ENCODE data around the gene SH3PXD2B. TPM values are rescaled to one million over a fixed set of nuclear protein-coding genes. Genes with fewer than 3 reads are reported as not detected.

SH3PXD2B gene
- total RNA-seq, 1 experiment from 2014 or later: 64.1 TPM

DNA sequence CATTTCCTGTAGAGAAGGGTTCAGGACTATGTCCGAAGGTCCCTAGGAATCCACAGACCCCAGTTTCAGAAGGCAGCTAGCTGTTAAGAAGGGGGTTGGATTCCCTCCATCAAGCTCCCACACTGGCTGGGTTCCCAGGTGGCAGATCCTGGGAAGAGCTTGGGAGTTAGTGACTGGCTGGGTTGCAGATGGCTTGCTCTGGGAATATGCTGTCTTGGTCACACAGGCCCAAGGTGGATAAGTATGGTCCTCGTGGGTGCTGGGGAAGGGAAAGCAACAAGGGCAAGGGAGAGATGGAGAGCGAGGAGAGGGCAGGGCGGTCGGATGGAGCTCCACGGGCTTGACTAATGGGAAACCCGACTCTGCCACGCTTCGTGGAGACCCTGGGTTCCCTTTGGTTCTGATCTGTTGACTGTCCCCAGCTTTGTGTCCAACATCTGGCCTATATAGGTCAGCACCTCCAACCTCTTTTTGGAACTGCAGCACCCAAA, 17.4 kb downstream of the SH3PXD2B start:
- Mint-ChIP-seq H3K27me3 (ENCODE audit: low read depth) (no peaks in the 10 kb centered on the region), H3K4me1 (no peaks in the 10 kb centered on the region), H3K27ac (no peak overlapping the region), H3K4me3 (no peak overlapping the region), H3K36me3 (no peaks in the 10 kb centered on the region), H3K9me3 (no peaks in the 10 kb centered on the region)
- DNase-seq (ENCODE audit: low spot score) (no peak), ATAC-seq (no peak)
- POLR2A ChIA-PET: interaction anchor here (0.5 kb wide), 1 partner anchor 21 kb away, joined by 3 read pairs; no protein-coding TSS in a partner anchor
- no peak for TF ChIP-seq FOXP1 (CRISPR knock-in tag; IDR thresholded peaks at IDR 0.05; ENCODE audit: borderline replicate concordance)
- CTCF ChIA-PET: interaction anchor here (8.9 kb wide), 1 partner anchor 14 kb away, joined by 97 read pairs; no protein-coding TSS in a partner anchor

DNA sequence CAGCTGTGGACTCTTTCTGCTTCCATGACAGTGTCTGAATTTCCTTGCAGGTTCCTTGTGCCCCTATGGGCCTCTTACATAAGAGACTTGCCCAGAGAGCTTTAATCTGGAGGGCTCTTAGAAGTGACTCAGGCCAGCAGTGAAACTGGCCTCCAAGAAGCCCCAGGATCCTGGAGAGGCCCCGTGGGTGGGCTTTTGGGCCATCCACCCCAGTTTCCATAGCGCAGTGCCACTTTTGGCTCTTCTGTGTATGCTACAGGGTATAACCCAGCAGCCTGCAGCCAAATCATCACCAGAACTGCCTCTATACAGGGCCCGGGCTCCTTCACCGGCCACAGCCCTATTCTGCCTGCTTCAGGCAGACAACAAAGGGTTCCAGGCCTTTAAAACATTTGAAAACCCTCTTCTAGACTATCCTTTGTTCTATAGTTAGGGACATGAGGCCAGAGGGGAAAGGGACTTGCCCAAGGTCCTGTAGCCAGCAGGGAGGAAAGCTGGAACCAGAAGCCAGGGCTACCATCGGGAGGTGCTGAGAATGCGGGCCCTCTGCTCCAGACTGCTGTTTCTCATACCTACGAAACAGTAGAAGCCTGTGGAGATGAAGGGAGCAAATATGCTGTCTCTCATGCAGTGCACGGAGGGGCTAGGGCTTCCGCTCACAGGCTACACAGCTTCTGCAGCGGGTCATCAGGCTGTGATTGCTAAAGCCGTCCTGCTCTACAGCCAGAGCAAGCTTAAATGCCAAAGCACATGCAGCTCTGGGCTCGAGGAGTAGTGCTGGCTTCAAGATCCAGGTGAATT, 18.0 kb downstream of the SH3PXD2B start:
- no peak for TF ChIP-seq ESRRA (CRISPR knock-in tag; IDR thresholded peaks at IDR 0.05; ENCODE audit: borderline replicate concordance)
- TF ChIP-seq RELA (CRISPR knock-in tag; IDR thresholded peaks at IDR 0.05; ENCODE audit: borderline replicate concordance): no peak
- ChIA-PET POLR2A (no interaction called here), CTCF (interaction anchor here (8.9 kb wide), 1 partner anchor 15 kb away, joined by 97 read pairs; no protein-coding TSS in a partner anchor)
- H3K27ac Mint-ChIP-seq: no peak overlapping the region
- H3K4me1 Mint-ChIP-seq: no peaks in the 10 kb centered on the region
- H3K4me3 Mint-ChIP-seq: no peak overlapping the region
- H3K36me3 Mint-ChIP-seq: no peaks in the 10 kb centered on the region
- ATAC-seq (no peak), DNase-seq (ENCODE audit: low spot score) (no peak)
- H3K27me3 Mint-ChIP-seq (ENCODE audit: low read depth): no peaks in the 10 kb centered on the region
- H3K9me3 Mint-ChIP-seq: no peaks in the 10 kb centered on the region

GRCh38 chr5:172435362-172436077, 18.8 kb downstream of the SH3PXD2B start:
- no peaks in the 10 kb centered on the region for H3K27me3 Mint-ChIP-seq (ENCODE audit: low read depth)
- CTCF ChIA-PET: interaction anchor here (0.6 to 8.9 kb wide), 2 partner anchors 16 to 577 kb away, joined by 3 to 97 read pairs; no protein-coding TSS in a partner anchor
- no peaks in the 10 kb centered on the region for H3K36me3 Mint-ChIP-seq

GRCh38 chr5:172434251-172434650, 20.1 kb downstream of the SH3PXD2B start:
- H3K36me3 Mint-ChIP-seq: no peaks in the 10 kb centered on the region
- POLR2A ChIA-PET: no interaction called here
- ATAC-seq (no peak), DNase-seq (ENCODE audit: low spot score) (no peak)
- H3K4me3 Mint-ChIP-seq: no peak overlapping the region
- CTCF ChIA-PET: interaction anchor here (0.8 to 8.9 kb wide), 2 partner anchors 17 to 28 kb away, joined by 4 to 97 read pairs; no protein-coding TSS in a partner anchor
- H3K4me1 Mint-ChIP-seq: no peaks in the 10 kb centered on the region
- TF ChIP-seq, protein P1, sequence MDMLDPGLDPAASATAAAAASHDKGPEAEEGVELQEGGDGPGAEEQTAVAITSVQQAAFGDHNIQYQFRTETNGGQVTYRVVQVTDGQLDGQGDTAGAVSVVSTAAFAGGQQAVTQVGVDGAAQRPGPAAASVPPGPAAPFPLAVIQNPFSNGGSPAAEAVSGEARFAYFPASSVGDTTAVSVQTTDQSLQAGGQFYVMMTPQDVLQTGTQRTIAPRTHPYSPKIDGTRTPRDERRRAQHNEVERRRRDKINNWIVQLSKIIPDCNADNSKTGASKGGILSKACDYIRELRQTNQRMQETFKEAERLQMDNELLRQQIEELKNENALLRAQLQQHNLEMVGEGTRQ (CRISPR knock-in tag; IDR thresholded peaks at IDR 0.05): no peak
- TF ChIP-seq NFYB (CRISPR knock-in tag; conservative IDR thresholded peaks at IDR 0.05; ENCODE audit: low read depth) (no peak), ZNF416 (CRISPR knock-in tag; IDR thresholded peaks at IDR 0.05) (no peak), EMX1 (CRISPR knock-in tag; IDR thresholded peaks at IDR 0.05) (no peak), TEAD1 (CRISPR knock-in tag; IDR thresholded peaks at IDR 0.05) (no peak), SMAD3 (CRISPR knock-in tag; IDR thresholded peaks at IDR 0.05; ENCODE audit: borderline replicate concordance) (no peak), ZNF423 (CRISPR knock-in tag; IDR thresholded peaks at IDR 0.05) (no peak), FOXK1 (CRISPR knock-in tag; IDR thresholded peaks at IDR 0.05) (no peak), JAZF1 (CRISPR knock-in tag; IDR thresholded peaks at IDR 0.05) (no peak), JUN (CRISPR knock-in tag; IDR thresholded peaks at IDR 0.05) (no peak), PRDM15 (CRISPR knock-in tag; IDR thresholded peaks at IDR 0.05) (no peak), GTF2I (CRISPR knock-in tag; conservative IDR thresholded peaks at IDR 0.05) (no peak)
- TF ChIP-seq, protein P2, sequence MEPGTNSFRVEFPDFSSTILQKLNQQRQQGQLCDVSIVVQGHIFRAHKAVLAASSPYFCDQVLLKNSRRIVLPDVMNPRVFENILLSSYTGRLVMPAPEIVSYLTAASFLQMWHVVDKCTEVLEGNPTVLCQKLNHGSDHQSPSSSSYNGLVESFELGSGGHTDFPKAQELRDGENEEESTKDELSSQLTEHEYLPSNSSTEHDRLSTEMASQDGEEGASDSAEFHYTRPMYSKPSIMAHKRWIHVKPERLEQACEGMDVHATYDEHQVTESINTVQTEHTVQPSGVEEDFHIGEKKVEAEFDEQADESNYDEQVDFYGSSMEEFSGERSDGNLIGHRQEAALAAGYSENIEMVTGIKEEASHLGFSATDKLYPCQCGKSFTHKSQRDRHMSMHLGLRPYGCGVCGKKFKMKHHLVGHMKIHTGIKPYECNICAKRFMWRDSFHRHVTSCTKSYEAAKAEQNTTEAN (CRISPR knock-in tag; IDR thresholded peaks at IDR 0.05): no peak
- TF ChIP-seq, protein P3, sequence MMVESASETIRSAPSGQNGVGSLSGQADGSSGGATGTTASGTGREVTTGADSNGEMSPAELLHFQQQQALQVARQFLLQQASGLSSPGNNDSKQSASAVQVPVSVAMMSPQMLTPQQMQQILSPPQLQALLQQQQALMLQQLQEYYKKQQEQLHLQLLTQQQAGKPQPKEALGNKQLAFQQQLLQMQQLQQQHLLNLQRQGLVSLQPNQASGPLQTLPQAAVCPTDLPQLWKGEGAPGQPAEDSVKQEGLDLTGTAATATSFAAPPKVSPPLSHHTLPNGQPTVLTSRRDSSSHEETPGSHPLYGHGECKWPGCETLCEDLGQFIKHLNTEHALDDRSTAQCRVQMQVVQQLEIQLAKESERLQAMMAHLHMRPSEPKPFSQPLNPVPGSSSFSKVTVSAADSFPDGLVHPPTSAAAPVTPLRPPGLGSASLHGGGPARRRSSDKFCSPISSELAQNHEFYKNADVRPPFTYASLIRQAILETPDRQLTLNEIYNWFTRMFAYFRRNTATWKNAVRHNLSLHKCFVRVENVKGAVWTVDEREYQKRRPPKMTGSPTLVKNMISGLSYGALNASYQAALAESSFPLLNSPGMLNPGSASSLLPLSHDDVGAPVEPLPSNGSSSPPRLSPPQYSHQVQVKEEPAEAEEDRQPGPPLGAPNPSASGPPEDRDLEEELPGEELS (CRISPR knock-in tag; IDR thresholded peaks at IDR 0.05): no peak
- TF ChIP-seq, protein P4, sequence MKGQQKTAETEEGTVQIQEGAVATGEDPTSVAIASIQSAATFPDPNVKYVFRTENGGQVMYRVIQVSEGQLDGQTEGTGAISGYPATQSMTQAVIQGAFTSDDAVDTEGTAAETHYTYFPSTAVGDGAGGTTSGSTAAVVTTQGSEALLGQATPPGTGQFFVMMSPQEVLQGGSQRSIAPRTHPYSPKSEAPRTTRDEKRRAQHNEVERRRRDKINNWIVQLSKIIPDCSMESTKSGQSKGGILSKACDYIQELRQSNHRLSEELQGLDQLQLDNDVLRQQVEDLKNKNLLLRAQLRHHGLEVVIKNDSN (CRISPR knock-in tag; IDR thresholded peaks at IDR 0.05): no peak
- no peaks in the 10 kb centered on the region for H3K9me3 Mint-ChIP-seq
- H3K27me3 Mint-ChIP-seq (ENCODE audit: low read depth): no peaks in the 10 kb centered on the region
- no peak overlapping the region for H3K27ac Mint-ChIP-seq

More at GRCh38 chr5:172435362-172436077, 18.8 kb downstream of the SH3PXD2B start:
- no peak for DNase-seq (ENCODE audit: low spot score)
- no peak overlapping the region for H3K27ac Mint-ChIP-seq
- no peaks in the 10 kb centered on the region for H3K4me1 Mint-ChIP-seq
- POLR2A ChIA-PET: no interaction called here
- TF ChIP-seq SMAD4 (CRISPR knock-in tag; IDR thresholded peaks at IDR 0.05): no peak
- no peak for TF ChIP-seq GTF2I (CRISPR knock-in tag; conservative IDR thresholded peaks at IDR 0.05)
- TF ChIP-seq ATF1 (CRISPR knock-in tag; IDR thresholded peaks at IDR 0.05): no peak
- H3K4me3 Mint-ChIP-seq: no peak overlapping the region
- ATAC-seq: no peak
- no peaks in the 10 kb centered on the region for H3K9me3 Mint-ChIP-seq
